Heart left ventricle (tissue), 13 donors: Measurements from ENCODE around the gene PLPPR1.

Experiments used
- CTCF ChIP-seq, 12 donors: fragments of 200-600 bp; sonication (generic) in 4 of 12; IDR thresholded peaks; one replicate each; pipeline versions ENCODE4 v1.5.0 to v1.8.0; 2018 to 2022; ENCODE audit warnings: antibody characterized with exemption in 12 of 12, mild to moderate bottlenecking in 5 of 12
- POLR2A ChIP-seq, 2 donors: fragments of 450-650 bp; IDR thresholded peaks; one replicate each; pipeline ENCODE4 v1.6.1; 2017; ENCODE audit warnings: antibody characterized with exemption in 2 of 2, mild to moderate bottlenecking in 2 of 2, moderate library complexity in 2 of 2
- donor health status: ischemic (EF 13 %, LVEDD 7.1; RV severe dilation, severe dysfunction).
- donor health status: DM: no; HTN: yes; CAD: no.
- donor health status: DM: no; HTN: no; CAD: no.
- donor health status: ischemic (EF 25% LVEDD 6.9; RV normal size, moderate dysfunction).
- donor health status: ischemic (EF 25% LVEDD 5.7; RV mildly dilated, moderate dysfunction).
- donor health status: ischemic (EF 35%, LVEDD 5.7; RV mildly dilated, moderate dysfunction).
- donor health status: nonischemic (EF 11% LVEDD 7.7; RV severe dilation, severe dysfunction).
- donor health status: DM: yes; HTN: yes; CAD: no.
- donor health status: PGD.
- donor health status: ischemic (EF 29% LVEDD 5.4; RV normal size, mild dysfunction).
- donor health status: nonischemic (EF 23%, LVEDD 6.1; RV moderate dilation, normal function).

DNA sequence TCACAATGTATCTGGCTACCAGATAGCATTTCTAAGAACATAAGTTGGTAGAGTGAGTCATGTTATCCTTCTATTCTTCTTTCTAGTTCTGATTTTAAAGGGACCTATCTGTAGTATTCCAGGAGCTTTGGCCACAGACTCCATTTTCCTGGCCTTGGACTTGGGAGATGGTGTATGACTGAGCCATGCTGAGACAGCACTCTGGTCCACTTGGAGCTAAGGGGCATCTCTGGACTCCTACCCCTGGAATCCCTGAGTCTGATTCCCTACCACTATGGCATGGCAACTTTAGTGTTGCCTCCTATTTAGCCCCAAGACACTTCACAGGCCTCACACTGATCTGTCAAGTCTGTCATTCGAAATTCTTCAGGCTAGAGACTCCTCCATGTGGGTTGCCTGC is 297.5 kb downstream of the PLPPR1 start:
- no peak for TF ChIP-seq CTCF (IDR thresholded peaks at IDR 0.05)
- no peak for TF ChIP-seq POLR2A (IDR thresholded peaks at IDR 0.05)
